ENCODE measurements around the gene OXT. TPM values are rescaled to one million over a fixed set of nuclear protein-coding genes. Genes with fewer than 3 reads are reported as not detected.

Gene OXT
- total RNA-seq, 6 experiments from 2014 or later = not detected

DNA sequence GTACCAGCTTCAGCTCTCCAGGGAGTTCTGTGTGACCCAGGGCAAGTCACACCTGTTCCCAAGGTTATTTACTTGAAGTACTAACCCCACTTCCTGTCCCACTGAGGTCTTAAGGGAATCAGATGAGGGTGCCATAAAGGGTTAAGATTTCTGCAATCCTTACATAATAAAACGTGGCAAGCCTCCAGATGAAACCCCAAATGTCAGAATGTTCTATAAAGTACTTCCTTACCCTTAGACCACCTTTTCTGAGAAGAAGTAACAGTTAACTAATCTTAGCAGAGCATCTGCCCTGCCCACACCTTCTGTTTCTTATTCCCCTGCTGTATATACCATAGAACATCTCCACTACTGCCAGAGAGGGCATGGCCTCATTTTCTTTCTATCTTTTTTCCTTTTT lies 19.1 kb downstream of the OXT start:
- no peaks in the 10 kb centered on the region for H3K36me3 Mint-ChIP-seq (ENCODE audit: low read depth)
- peaks cover 29% of the 10 kb centered on the region for H3K27me3 Mint-ChIP-seq (ENCODE audit: insufficient read depth)
- no peak overlapping the region for H3K4me3 Mint-ChIP-seq
- no peaks in the 10 kb centered on the region for H3K9me3 Mint-ChIP-seq
- H3K4me1 Mint-ChIP-seq (ENCODE audit: low read depth) = peaks cover 5% of the 10 kb centered on the region; the same call in 1 of the 2 replicates
- no peak overlapping the region for H3K27ac Mint-ChIP-seq
- TF ChIP-seq, protein P1, sequence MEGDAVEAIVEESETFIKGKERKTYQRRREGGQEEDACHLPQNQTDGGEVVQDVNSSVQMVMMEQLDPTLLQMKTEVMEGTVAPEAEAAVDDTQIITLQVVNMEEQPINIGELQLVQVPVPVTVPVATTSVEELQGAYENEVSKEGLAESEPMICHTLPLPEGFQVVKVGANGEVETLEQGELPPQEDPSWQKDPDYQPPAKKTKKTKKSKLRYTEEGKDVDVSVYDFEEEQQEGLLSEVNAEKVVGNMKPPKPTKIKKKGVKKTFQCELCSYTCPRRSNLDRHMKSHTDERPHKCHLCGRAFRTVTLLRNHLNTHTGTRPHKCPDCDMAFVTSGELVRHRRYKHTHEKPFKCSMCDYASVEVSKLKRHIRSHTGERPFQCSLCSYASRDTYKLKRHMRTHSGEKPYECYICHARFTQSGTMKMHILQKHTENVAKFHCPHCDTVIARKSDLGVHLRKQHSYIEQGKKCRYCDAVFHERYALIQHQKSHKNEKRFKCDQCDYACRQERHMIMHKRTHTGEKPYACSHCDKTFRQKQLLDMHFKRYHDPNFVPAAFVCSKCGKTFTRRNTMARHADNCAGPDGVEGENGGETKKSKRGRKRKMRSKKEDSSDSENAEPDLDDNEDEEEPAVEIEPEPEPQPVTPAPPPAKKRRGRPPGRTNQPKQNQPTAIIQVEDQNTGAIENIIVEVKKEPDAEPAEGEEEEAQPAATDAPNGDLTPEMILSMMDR (IDR thresholded peaks at IDR 0.05) = no peak
- DNase-seq = no peak

GRCh38 chr20:3092611-3093379 lies 21.4 kb downstream of the OXT start:
- Mint-ChIP-seq H3K4me3 (peak overlapping the region; percentile 74), H3K36me3 (ENCODE audit: low read depth) (no peaks in the 10 kb centered on the region)
- no peak for DNase-seq

DNA sequence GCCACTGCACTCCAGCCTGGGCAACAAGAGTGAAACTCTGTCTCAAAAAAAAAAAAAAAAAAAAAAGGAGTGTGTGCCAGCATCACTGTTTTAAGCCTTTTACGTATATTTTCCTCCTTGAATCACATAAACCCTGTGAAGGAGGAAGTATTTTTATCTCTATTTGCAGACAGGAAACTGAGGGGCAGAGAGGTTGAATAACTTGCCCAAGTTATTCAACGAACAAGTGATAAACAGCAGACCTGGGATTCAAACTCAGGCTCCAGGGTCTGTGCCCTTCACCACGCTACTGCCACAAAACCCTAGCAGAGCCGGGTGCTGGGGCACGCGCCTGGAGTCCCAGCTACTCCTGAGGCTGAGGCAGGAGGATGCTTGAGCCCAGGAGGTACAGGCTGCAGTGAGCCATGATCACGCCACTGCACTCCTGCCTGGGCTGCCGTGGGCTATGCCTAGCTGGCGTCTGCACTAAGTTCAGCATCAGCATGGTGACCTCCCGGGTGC lies 22.5 kb downstream of the OXT start:
- Mint-ChIP-seq H3K36me3 (ENCODE audit: low read depth) (no peaks in the 10 kb centered on the region), H3K4me3 (no peak overlapping the region), H3K4me1 (ENCODE audit: low read depth) (peaks cover 5% of the 10 kb centered on the region; the same call in 1 of the 2 replicates), H3K27ac (no peak overlapping the region), H3K27me3 (ENCODE audit: insufficient read depth) (peaks cover 26% of the 10 kb centered on the region), H3K9me3 (no peaks in the 10 kb centered on the region)
- DNase-seq = no peak
- TF ChIP-seq, protein P1 (IDR thresholded peaks at IDR 0.05) = no peak

More at GRCh38 chr20:3092611-3093379, 21.4 kb downstream of the OXT start:
- Mint-ChIP-seq H3K27me3 (ENCODE audit: insufficient read depth) (peaks cover 32% of the 10 kb centered on the region), H3K4me1 (ENCODE audit: low read depth) (peaks cover 5% of the 10 kb centered on the region; the same call in 1 of the 2 replicates), H3K9me3 (no peaks in the 10 kb centered on the region), H3K27ac (no peak overlapping the region)
- TF ChIP-seq, protein P1 (IDR thresholded peaks at IDR 0.05) = no peak

DNA sequence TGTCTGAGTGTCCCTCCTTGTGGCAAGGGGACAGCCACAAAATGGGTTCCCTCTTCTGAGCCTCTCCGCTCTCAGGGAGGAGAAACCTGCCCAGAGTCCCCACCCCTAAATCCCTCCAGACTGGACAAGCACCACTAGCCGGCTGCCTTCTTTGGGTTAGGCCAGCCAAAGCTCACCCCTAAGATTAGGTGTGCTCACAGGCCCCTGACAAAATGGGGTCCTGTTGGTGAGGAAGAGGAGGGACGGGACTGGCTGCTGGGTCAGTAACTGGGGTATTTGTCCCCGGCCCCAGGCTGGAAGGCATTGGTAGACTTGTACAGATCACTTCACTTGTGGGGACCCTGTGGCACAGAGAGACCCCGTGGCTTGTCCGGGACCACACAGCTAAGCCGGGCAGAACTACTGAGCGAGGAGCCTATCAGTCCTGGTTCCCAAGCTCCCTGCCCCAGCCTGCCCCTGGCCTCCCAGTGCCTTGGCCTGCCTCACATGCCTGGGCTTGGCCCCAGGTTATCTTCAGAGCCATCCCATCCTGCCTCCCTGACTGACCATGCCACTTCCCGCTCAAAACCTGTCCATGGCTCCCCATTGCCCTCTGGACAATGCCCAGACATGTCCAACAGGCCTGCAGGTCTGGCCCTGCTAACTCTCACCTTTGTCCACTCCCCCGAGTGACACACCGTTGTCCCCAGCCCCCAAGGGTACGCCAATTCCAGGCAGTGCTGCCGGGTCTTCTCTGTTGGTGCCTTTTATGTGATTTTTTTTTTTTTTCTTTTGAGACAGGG lies 23.6 kb downstream of the OXT start:
- H3K27me3 Mint-ChIP-seq (ENCODE audit: insufficient read depth) = peaks cover 20% of the 10 kb centered on the region
- H3K27ac Mint-ChIP-seq = no peak overlapping the region
- no peaks in the 10 kb centered on the region for H3K9me3 Mint-ChIP-seq
- no peak overlapping the region for H3K4me3 Mint-ChIP-seq
- peaks cover 5% of the 10 kb centered on the region; the same call in 1 of the 2 replicates for H3K4me1 Mint-ChIP-seq (ENCODE audit: low read depth)
- DNase-seq = no peak
- TF ChIP-seq, protein P1 (IDR thresholded peaks at IDR 0.05) = no peak
- H3K36me3 Mint-ChIP-seq (ENCODE audit: low read depth) = no peaks in the 10 kb centered on the region

GRCh38 chr20:3100480-3100879 lies 29.1 kb downstream of the OXT start:
- Mint-ChIP-seq H3K9me3 (no peaks in the 10 kb centered on the region), H3K27ac (no peak overlapping the region), H3K4me3 (no peak overlapping the region), H3K36me3 (ENCODE audit: low read depth) (no peaks in the 10 kb centered on the region), H3K27me3 (ENCODE audit: insufficient read depth) (peaks cover 11% of the 10 kb centered on the region), H3K4me1 (ENCODE audit: low read depth) (no peaks in the 10 kb centered on the region)
- DNase-seq = no peak
- TF ChIP-seq, protein P1 (IDR thresholded peaks at IDR 0.05) = no peak

Data from HFFc6 (cell line).